Loucy (cell line): ENCODE results near the gene ACBD3.

Experiments
- H2AFZ ChIP-seq: fragments of 200-600 bp; sonication (generic); 2 replicates; pipeline ENCODE4 v1.6.0; 2016; ENCODE audit warnings: antibody characterized with exemption, mild to moderate bottlenecking, low read length, moderate library complexity
- H3F3A ChIP-seq: fragments of 200-600 bp; 2 replicates; pipeline ENCODE4 v1.6.0; 2016; ENCODE audit warnings: antibody characterized with exemption, low read depth, mild to moderate bottlenecking
- H3K27me3 ChIP-seq: fragments of 200-600 bp; sonication (generic); 2 replicates; pipeline ENCODE4 v1.6.1; 2014; ENCODE audit warnings: low read length, mild to moderate bottlenecking; ENCODE audit not compliant: insufficient read depth, poor library complexity, severe bottlenecking
- H3K36me3 ChIP-seq: fragments of 200-600 bp; sonication (generic); 2 replicates; pipeline ENCODE4 v1.6.1; 2016; ENCODE audit warnings: low read length; ENCODE audit not compliant: insufficient read depth
- H3K4me1 ChIP-seq: fragments of 200-600 bp; sonication (generic); 2 replicates; pipeline ENCODE4 v1.5.1; 2014; ENCODE audit warnings: low read length, mild to moderate bottlenecking; ENCODE audit not compliant: insufficient read depth, poor library complexity, severe bottlenecking
- H3K4me2 ChIP-seq: fragments of 200-600 bp; sonication (generic); 2 replicates; pipeline ENCODE4 v1.6.0; 2014; ENCODE audit warnings: antibody characterized with exemption, low read length, low read depth, mild to moderate bottlenecking; ENCODE audit not compliant: poor library complexity, severe bottlenecking
- H3K4me3 ChIP-seq: fragments of 200-600 bp; sonication (generic); 2 replicates; pipeline ENCODE4 v1.5.1; 2014; ENCODE audit warnings: low read length, mild to moderate bottlenecking, mixed read lengths; ENCODE audit not compliant: poor library complexity, severe bottlenecking
- H3K79me2 ChIP-seq: fragments of 200-600 bp; sonication (generic); 2 replicates; pipeline ENCODE4 v1.6.1; 2014; ENCODE audit warnings: low read length; ENCODE audit not compliant: insufficient read depth
- H3K9ac ChIP-seq: fragments of 200-600 bp; sonication (generic); 2 replicates; pipeline ENCODE4 v1.6.0; 2014; ENCODE audit warnings: mild to moderate bottlenecking, low read depth, low read length, moderate library complexity; ENCODE audit not compliant: poor library complexity, severe bottlenecking
- H3K9me2 ChIP-seq: fragments of 200-600 bp; sonication (generic); replicated peaks from 2 replicates; pipeline ENCODE4 v1.6.1; 2016; ENCODE audit warnings: low read depth, low read length, mixed read lengths
- H3K9me3 ChIP-seq: fragments of 200-600 bp; sonication (generic); 2 replicates; pipeline ENCODE4 v1.6.1; 2014; ENCODE audit warnings: mild to moderate bottlenecking, antibody characterized with exemption, low read length, low read depth; ENCODE audit not compliant: insufficient read depth
- H4K20me1 ChIP-seq: fragments of 200-600 bp; sonication (generic); 2 replicates; pipeline ENCODE4 v1.6.0; 2014; ENCODE audit warnings: antibody characterized with exemption, low read length, mild to moderate bottlenecking; ENCODE audit not compliant: insufficient read depth, poor library complexity, severe bottlenecking
- EZH2phosphoT487 ChIP-seq: fragments of 200-600 bp; IDR thresholded peaks from 2 replicates; pipeline ENCODE4 v1.6.1; 2018; ENCODE audit warnings: antibody characterized with exemption, mild to moderate bottlenecking, moderate library complexity, borderline replicate concordance
- TF ChIP-seq, protein P1 (sequence below): fragments of 200-600 bp; sonication (generic); conservative IDR thresholded peaks from 2 replicates; pipeline ENCODE4 v1.5.1; 2014; ENCODE audit warnings: mild to moderate bottlenecking, antibody characterized with exemption, low read length

ACBD3 gene

DNA sequence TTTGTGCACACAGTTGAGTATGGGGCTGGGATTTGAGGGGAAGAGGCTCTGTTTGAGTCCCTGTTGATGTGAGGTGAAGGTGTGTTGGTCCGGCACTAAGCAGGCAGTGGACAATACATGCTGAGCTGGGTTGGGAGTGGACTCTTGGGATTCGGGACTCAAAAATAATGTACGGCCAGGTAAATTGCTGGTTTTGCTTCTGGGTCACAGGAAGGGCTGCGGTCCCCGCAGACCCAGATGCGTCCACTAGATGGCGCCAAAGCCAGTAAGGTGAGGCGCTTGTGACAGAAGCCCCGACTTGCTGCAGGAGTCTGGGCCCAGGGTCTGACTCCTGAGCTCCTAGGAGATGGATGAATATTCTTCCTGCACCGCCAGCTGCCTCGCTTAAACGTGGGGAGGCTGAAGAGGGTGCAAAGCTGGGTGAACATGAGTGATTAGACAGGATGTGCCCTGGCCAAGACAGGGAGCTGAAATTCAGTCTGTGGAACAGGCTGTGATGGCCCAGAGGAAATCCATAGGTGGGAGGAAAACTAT, 61.4 kb downstream of the ACBD3 start:
- Histone ChIP-seq H3K9ac (no peak overlapping the region), H2AFZ (0 out of 2 replicates have a peak overlapping the region, but pooled peaks have one; percentile 55), H3K27me3 (no peaks in the 10 kb centered on the region), H3F3A (peaks cover 2% of the 10 kb centered on the region; the same call in 1 of the 2 replicates), H3K9me3 (no peaks in the 10 kb centered on the region), H3K4me1 (peaks cover 26% of the 10 kb centered on the region), H3K9me2 (no peaks in the 10 kb centered on the region), H4K20me1 (no peaks in the 10 kb centered on the region), H3K4me2 (peak overlapping the region; percentile 32), H3K79me2 (no peaks in the 10 kb centered on the region), H3K4me3 (no peak overlapping the region), H3K36me3 (no peaks in the 10 kb centered on the region)
- TF ChIP-seq, protein P1, sequence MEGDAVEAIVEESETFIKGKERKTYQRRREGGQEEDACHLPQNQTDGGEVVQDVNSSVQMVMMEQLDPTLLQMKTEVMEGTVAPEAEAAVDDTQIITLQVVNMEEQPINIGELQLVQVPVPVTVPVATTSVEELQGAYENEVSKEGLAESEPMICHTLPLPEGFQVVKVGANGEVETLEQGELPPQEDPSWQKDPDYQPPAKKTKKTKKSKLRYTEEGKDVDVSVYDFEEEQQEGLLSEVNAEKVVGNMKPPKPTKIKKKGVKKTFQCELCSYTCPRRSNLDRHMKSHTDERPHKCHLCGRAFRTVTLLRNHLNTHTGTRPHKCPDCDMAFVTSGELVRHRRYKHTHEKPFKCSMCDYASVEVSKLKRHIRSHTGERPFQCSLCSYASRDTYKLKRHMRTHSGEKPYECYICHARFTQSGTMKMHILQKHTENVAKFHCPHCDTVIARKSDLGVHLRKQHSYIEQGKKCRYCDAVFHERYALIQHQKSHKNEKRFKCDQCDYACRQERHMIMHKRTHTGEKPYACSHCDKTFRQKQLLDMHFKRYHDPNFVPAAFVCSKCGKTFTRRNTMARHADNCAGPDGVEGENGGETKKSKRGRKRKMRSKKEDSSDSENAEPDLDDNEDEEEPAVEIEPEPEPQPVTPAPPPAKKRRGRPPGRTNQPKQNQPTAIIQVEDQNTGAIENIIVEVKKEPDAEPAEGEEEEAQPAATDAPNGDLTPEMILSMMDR, result peak; percentile 97
- TF ChIP-seq EZH2phosphoT487, result no peak

DNA sequence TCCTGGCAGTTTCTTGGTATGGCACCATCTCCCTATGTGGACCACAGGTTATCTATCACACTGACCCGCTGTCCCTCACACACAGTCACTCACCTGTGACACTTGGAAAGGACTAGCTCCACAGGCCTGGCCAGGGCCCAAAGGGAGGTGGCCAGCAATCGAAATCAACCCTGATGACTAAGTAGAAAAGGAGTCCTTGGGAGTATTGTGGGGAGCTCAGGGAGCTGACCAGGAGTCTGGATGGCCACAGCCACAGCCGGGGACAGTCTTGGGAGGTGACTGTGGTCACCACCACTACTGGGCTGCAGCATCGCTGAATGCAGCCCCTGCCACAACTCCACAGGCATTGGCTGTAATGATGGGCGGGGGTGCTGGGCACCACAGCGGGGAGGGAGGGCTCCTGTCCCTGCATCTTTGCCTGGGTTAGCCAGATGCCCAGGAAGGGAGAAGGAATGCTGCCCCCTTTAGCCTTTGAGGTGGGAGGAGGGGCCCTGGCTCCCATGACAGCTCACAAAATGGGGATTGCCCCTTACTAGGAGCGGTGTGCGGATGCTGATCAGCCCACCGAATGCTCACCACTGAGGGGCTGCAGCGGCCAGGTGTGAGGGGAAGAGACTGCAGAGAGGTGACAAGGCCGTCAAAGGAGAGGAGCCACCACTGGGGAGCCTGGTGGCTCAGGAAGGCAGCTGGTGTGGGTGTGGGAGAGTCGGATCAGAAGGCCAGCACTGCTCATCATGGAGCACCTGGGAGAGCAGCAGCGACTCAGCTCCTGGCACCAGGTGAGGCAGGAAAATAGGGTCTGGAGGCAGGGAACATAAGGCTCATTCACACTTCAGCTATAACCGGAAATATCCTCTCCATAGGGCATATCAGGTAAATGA, 62.7 kb downstream of the ACBD3 start:
- H3F3A ChIP-seq, result peaks cover 2% of the 10 kb centered on the region; the same call in 1 of the 2 replicates
- TF ChIP-seq EZH2phosphoT487, result no peak
- TF ChIP-seq, protein P1, result no peak

GRCh38 chr1:226123212-226123560, 63.4 kb downstream of the ACBD3 start:
- Histone ChIP-seq H3K36me3 (no peaks in the 10 kb centered on the region), H3K9me3 (no peaks in the 10 kb centered on the region), H3K4me1 (peaks cover 26% of the 10 kb centered on the region), H3K79me2 (no peaks in the 10 kb centered on the region), H3K9me2 (no peaks in the 10 kb centered on the region), H3F3A (peaks cover 2% of the 10 kb centered on the region; the same call in 1 of the 2 replicates), H3K4me2 (peak overlapping the region; percentile 96), H4K20me1 (no peaks in the 10 kb centered on the region), H3K27me3 (no peaks in the 10 kb centered on the region), H3K9ac (peak overlapping the region; percentile 85), H2AFZ (no peak overlapping the region), H3K4me3 (peak overlapping the region; percentile 83)
- no peak for TF ChIP-seq EZH2phosphoT487
- TF ChIP-seq, protein P1, result no peak

More for the DNA sequence above, 62.7 kb downstream of the ACBD3 start:
- H4K20me1 ChIP-seq, result no peaks in the 10 kb centered on the region
- H3K27me3 ChIP-seq, result no peaks in the 10 kb centered on the region
- H3K79me2 ChIP-seq, result no peaks in the 10 kb centered on the region
- no peaks in the 10 kb centered on the region for H3K9me2 ChIP-seq
- H3K36me3 ChIP-seq, result no peaks in the 10 kb centered on the region
- peak overlapping the region; percentile 83 for H3K4me3 ChIP-seq
- peak overlapping the region; percentile 96 for H3K4me2 ChIP-seq
- H2AFZ ChIP-seq, result no peak overlapping the region
- H3K4me1 ChIP-seq, result peaks cover 26% of the 10 kb centered on the region
- H3K9me3 ChIP-seq, result no peaks in the 10 kb centered on the region
- no peak overlapping the region for H3K9ac ChIP-seq
